DOHH2 (cell line): Measurements from ENCODE around the gene BCAR1.

Source experiments
- CTCF ChIP-seq: fragments of 200-600 bp; sonication (generic); IDR thresholded peaks from one replicate; pipeline ENCODE4 v1.5.1; 2014; ENCODE audit warnings: antibody characterized with exemption, mild to moderate bottlenecking, low read depth, low read length; ENCODE audit not compliant: poor library complexity, severe bottlenecking
- EZH2phosphoT487 ChIP-seq: fragments of 200-600 bp; sonication (generic); IDR thresholded peaks from 2 replicates; pipeline ENCODE4 v1.6.1; 2017; ENCODE audit warnings: borderline replicate concordance, mild to moderate bottlenecking, antibody characterized with exemption, low read length, moderate library complexity, mixed read lengths

GRCh38 chr16:75244844-75245758 is 6.3 kb downstream of the BCAR1 start:
- no peak for TF ChIP-seq CTCF
- TF ChIP-seq EZH2phosphoT487: no peak
